SK-N-SH treated with all-trans-retinoic acid at 6 μM for 48 hours (cell line): ENCODE measurements around the gene KANK2.

Source experiments
- BACH2 ChIP-seq: fragments of 250-450 bp; sonication (Bioruptor Pico); IDR thresholded peaks from 2 replicates; pipeline ENCODE4 v1.9.0; 2021; ENCODE audit warnings: mild to moderate bottlenecking, borderline replicate concordance
- CREB5 ChIP-seq: fragments of 250-450 bp; sonication (Bioruptor Pico); IDR thresholded peaks from 2 replicates; pipeline ENCODE4 v1.5.1; 2020; ENCODE audit warnings: low read depth, mild to moderate bottlenecking, moderate library complexity
- CSDC2 ChIP-seq: fragments of 250-450 bp; sonication (Bioruptor Pico); IDR thresholded peaks from 2 replicates; pipeline ENCODE4 v1.5.0; 2020; ENCODE audit warnings: mild to moderate bottlenecking, moderate library complexity
- CSRNP3 ChIP-seq: fragments of 250-450 bp; sonication (Bioruptor Pico); IDR thresholded peaks from 2 replicates; pipeline ENCODE4 v1.5.1; 2021; ENCODE audit warnings: mild to moderate bottlenecking, moderate library complexity
- ESRRG ChIP-seq: fragments of 250-450 bp; sonication (Bioruptor Pico); IDR thresholded peaks from 2 replicates; pipeline ENCODE4 v1.6.1; 2021; ENCODE audit warnings: mild to moderate bottlenecking
- PATZ1 ChIP-seq: fragments of 250-450 bp; sonication (Bioruptor Pico); IDR thresholded peaks from 2 replicates; pipeline ENCODE4 v1.8.0; 2020; ENCODE audit warnings: mild to moderate bottlenecking, moderate library complexity, borderline replicate concordance
- RARB ChIP-seq: fragments of 250-450 bp; sonication (Bioruptor Pico); IDR thresholded peaks from 2 replicates; pipeline ENCODE4 v1.8.0; 2021; ENCODE audit warnings: mild to moderate bottlenecking, moderate library complexity
- SNAI2 ChIP-seq: fragments of 250-450 bp; sonication (Bioruptor Pico); IDR thresholded peaks from 2 replicates; pipeline ENCODE4 v1.5.0; 2020; ENCODE audit warnings: mild to moderate bottlenecking, moderate library complexity
- TOX ChIP-seq: fragments of 250-450 bp; sonication (Bioruptor Pico); IDR thresholded peaks from 2 replicates; pipeline ENCODE4 v1.8.0; 2021; ENCODE audit warnings: mild to moderate bottlenecking, moderate library complexity, borderline replicate concordance
- ZC3H10 ChIP-seq: fragments of 250-450 bp; sonication (Bioruptor Pico); IDR thresholded peaks from 2 replicates; pipeline ENCODE4 v1.5.1; 2021; ENCODE audit warnings: mild to moderate bottlenecking, moderate library complexity
- ZFP3 ChIP-seq: fragments of 250-450 bp; sonication (Bioruptor Pico); IDR thresholded peaks from 2 replicates; pipeline ENCODE4 v1.5.0; 2020; ENCODE audit warnings: mild to moderate bottlenecking, moderate library complexity
- ZNF70 ChIP-seq: fragments of 450-650 bp; formaldehyde crosslinking; IDR thresholded peaks from 2 replicates; pipeline ENCODE4 v1.5.0; 2020; ENCODE audit warnings: mild to moderate bottlenecking, moderate library complexity

GRCh38 chr19:11180346-11180745 is 17.0 kb downstream of the KANK2 start:
- no peak for TF ChIP-seq ZC3H10
- no peak for TF ChIP-seq CSRNP3 (CRISPR knock-in tag)
- TF ChIP-seq SNAI2 (CRISPR knock-in tag): no peak
- TF ChIP-seq ZNF70 (CRISPR knock-in tag): no peak
- TF ChIP-seq CSDC2 (CRISPR knock-in tag): no peak
- no peak for TF ChIP-seq TOX
- no peak for TF ChIP-seq BACH2 (CRISPR knock-in tag)
- TF ChIP-seq RARB (CRISPR knock-in tag): no peak
- no peak for TF ChIP-seq ESRRG (CRISPR knock-in tag)
- TF ChIP-seq PATZ1 (CRISPR knock-in tag): no peak
- TF ChIP-seq CREB5 (CRISPR knock-in tag): no peak
- TF ChIP-seq ZFP3 (CRISPR knock-in tag): no peak
